HG03139 (cell line): ENCODE results near the gene LRIT1.
A peak's percentile ranks its signal among the peaks of the same experiment; 100 is the strongest.

Experiments
- ATAC-seq: cut with Tn5 transposase; IDR thresholded peaks from one replicate; pipeline ENCODE4 v1.9.1; 2021; ENCODE audit not compliant: unreplicated experiment

Gene LRIT1

GRCh38 chr10:84214612-84215235 is 26.6 kb downstream of the LRIT1 start:
- ATAC-seq: peak; percentile 88

DNA sequence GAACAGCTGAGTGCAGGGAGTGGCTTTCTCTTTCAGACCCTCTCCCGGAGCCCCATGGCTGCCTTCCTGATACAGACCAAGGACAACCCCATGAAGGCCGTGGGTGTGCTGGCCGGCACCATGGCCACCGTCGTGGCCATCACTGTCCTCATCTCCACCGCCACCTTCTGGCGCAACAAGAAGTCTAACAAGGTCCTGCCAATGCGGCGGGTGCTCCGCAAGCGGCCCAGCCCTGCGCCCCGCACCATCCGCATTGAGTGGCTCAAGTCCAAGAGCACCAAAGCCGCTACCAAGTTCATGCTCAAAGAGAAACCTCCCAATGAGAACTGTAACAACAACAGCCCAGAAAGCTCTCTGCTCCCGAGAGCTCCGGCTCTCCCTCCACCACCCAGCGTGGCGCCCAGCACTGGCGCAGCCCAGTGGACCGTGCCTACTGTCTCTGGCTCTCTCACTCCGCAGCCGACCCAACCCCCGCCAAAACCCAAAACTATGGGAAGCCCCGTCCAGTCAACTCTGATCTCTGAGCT is 27.2 kb downstream of the LRIT1 start:
- no peak for ATAC-seq

DNA sequence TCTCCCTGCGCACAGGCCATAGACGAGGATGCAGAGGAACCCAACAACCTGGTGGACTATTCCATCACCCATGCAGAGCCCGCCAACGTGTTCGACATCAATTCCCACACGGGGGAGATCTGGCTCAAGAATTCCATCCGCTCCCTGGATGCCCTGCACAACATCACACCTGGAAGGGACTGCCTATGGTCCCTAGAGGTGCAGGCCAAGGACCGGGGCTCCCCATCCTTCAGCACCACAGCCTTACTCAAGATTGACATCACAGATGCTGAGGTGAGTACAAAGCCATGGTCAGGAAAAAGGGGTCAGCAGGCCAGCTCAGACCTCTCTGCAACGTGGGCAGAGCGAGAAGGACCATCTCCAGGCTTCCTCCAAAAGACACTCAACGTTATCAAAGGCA is 28.3 kb downstream of the LRIT1 start:
- ATAC-seq: no peak

GRCh38 chr10:84212014-84212413 is 29.3 kb downstream of the LRIT1 start:
- ATAC-seq: no peak

DNA sequence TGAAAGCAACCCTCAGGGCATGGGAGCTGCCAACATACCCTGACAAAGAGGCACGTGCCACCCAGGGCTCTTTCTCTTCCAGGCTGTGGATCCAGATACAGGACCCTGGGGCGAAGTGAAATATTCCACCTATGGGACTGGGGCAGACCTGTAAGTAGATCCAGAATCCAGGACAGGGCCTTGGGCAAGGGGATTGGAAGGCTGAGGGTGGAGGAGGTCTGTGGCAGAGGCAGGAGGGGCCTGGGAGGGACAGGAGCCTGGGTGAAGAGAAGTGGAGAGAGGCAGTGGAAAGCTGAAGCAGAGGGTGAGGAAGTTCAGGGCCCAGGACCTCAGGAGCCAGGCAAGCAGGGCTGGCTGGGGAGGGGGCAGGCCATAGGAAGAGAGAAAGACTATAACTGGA is 29.8 kb downstream of the LRIT1 start:
- ATAC-seq: no peak

DNA sequence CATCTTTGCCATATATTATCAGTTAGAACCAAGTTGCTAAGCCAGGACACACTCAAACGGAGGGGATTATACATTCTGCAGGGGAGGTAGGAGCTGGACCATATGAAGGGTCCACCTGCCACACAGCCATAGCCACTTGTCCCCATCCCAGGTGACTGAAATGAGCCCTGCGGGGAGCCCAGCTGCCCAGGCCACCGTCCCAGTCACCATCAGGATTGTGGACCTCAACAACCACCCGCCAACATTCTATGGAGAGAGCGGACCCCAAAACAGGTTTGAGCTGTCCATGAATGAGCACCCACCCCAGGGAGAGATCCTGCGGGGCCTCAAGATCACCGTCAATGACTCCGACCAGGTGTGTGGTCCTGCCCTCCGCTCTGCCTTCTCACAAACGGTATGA is 33.3 kb downstream of the LRIT1 start:
- ATAC-seq: no peak

GRCh38 chr10:84205853-84206525 is 35.4 kb downstream of the LRIT1 start:
- no peak for ATAC-seq

DNA sequence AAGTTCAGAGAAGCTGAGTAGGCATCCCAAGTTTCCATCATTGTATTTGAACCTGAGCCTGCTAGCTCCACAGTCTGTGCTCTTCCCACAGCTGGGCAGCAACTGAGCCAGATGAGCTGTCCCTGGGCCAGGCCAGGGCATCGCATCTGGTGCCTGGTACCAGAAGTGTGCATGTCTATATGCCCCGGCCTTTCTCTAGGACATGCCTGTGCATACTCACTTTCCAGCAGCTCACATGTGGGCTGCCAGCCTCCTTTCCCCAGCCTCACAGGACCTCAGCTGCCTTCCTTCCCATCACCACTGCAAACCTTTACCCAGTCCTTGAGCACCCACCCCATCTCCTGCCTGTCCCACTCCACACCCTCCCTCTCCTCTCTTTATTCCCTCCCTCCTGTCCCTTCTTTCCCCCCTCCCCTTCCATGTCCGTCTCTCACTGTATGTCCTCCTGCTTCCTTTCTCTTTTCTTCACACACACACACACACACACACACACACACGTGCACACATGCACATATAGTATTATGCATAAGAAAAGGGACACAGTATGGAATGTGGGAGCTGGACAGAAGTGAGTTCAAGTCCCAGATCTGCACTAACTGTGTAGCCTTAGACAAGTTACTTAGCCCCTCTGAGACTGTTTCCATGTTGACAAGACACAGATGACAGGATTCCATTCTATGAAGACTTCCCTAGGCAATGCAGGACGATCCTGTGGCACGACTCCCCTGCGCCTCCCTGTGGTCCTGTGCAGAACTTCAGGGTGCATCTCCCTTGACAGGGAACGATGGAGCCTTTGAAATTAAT is 36.1 kb downstream of the LRIT1 start:
- no peak for ATAC-seq

DNA sequence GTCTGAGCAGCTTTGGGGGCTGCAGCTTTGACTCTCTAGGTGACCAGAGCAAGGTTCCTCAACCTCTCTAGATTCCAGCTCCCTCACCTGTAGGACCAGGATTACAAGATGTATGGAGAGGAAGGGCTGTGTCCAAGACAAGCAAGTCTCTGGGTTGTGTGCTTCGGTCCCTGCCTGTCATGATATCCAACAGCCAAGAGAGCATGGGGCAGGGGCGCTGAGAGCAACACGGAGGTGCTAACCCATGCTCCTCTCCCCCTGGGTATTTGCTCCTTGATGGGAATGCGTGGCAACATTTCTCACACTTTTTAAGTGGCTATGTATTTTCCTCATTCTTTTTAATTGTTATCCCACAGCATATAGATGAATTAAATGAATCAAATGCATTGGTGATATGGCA is 36.7 kb downstream of the LRIT1 start:
- ATAC-seq: no peak

GRCh38 chr10:84204122-84204521 is 37.2 kb downstream of the LRIT1 start:
- no peak for ATAC-seq

DNA sequence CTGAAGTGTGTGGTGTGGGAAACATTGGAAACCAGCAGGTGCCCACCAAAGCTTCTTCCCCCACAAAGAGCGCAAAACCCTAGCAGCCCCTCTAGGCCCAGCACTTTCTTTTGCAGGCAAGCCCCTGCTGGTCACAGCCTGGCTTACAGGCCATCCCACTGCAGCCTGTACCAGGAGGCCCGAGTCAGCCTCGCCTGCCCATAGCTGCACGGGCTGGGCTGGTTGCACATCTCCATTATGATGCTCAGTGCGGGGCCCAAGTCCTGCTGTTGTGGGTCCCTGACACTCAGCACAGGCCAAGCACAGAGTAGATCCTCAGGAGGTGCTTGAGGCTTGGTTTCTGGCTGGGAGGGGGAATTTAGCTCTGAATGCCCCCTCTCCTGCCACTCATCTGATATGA is 39.0 kb downstream of the LRIT1 start:
- ATAC-seq: no peak

GRCh38 chr10:84201682-84202081 is 39.7 kb downstream of the LRIT1 start:
- no peak for ATAC-seq

- no peak for ATAC-seq
Measured at GRCh38 chr10:84201244-84201606, 40.1 kb downstream of the LRIT1 start.

- no peak for ATAC-seq
Measured at GRCh38 chr10:84200537-84201243, 40.7 kb downstream of the LRIT1 start.

GRCh38 chr10:84198206-84198915 is 43.0 kb downstream of the LRIT1 start:
- ATAC-seq: no peak

DNA sequence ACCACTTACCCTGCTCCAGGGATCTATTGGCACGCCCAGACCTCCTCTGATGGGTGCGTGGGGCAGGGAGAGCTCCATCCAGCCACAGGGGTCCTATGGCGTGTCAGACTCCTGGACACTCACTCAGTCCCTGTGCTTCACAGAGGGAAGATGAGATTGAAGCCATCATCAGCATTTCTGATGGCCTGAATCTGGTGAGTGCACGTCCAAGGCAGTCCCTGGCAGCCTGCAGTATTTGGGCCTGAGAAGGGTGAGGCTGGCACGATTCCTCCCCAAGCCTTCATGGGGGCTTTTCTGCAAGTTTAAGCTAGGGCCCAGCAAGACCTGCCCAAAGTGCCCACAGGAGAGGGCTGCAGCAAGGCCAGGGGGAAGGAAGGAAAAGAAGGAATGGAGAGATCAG is 43.7 kb downstream of the LRIT1 start:
- ATAC-seq: no peak

DNA sequence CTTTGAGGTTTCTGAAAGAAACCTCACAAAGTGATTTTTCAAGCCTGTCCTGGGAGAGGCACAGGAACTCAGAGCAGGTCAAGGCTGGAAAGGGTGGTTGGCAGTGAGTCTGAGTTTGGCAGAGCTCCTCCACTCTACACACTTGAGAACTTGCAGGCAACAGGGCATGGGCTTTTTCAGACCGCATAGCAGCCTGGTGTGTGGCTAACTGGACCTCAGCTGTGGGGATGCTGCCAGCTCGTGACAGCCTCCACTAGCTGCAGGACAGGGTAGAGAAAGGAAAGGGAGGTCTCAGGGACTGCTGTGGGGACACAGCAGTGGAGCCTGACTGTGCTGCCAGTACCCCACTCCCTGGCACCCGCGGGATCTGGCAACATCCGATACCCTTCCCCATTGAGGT is 44.4 kb downstream of the LRIT1 start:
- no peak for ATAC-seq

GRCh38 chr10:84196083-84196482 is 45.3 kb downstream of the LRIT1 start:
- ATAC-seq: no peak

DNA sequence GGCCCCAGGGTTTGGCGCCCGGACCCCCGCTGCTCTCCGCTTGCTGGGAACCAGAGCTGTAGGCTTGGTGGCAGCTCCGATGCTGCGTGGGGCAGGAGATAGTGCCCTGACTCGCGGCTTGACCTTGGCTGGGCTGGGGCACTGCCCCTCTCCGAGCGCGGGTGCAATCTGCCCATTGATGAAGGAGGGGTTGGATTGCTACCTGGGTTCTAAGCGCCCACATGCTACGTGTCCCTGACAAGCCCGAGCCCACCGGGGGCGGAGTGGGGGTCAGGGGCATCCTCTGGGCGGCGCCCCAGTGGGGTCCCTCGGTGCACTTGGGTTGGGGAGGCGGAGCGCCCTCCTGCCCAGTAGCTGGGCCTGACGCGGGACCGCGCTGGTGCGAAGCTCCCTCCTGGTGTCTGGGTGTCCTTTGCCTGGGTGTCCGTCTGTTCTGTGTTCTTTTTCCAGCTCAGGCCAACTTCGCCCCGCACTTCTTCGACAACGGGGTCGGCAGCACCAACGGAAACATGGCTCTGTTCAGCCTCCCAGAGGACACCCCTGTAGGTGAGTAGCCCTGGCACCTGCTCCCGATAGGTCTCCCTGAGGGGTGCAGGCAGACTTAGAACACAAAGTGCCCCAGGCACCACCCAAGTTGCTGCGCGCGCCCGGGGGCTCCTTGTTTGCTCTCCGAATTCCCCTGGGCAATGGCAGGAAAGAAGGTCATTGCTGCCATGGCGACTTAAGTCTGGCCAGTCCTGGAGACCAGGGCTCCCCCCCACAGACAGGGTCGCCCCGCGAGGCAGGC is 46.1 kb downstream of the LRIT1 start:
- no peak for ATAC-seq
